AG08396 (cell line): Measurements from ENCODE around the gene UBE3C.
A peak's percentile ranks its signal among the peaks of the same experiment; 100 is the strongest.
"Not testable (repeated sequence)": the region's sequence is repeated elsewhere in the genome, so short reads cannot be mapped to it uniquely, and the experiment has no call there.

ENCODE experiments used
- DNase-seq: peaks from one replicate; pipeline ENCODE4 v3.0.0; 2012; ENCODE audit warnings: low spot score, mixed read lengths

The UBE3C gene

GRCh38 chr7:157130849-157131248 is 7.9 kb upstream of the UBE3C start:
- not testable (repeated sequence) for DNase-seq

DNA sequence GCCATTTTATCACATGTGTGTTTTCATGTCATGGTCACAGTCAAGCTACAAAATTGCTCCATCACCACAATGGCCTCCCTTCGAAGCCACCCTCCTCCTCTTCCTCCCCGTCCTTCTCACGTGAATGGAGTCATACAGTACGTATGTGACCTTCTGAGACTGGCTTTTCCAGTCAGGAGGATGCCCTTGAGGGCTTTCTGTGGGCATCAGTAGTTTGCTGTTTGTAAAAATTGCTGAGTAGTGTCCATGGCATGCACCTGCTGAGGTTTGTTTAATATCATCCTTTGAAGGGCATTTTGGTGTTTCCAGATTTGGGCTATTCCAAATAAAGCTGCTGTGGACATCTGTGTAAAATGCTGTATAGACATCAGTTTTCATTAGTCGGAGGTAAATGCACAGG is 5.9 kb upstream of the UBE3C start:
- no peak for DNase-seq

DNA sequence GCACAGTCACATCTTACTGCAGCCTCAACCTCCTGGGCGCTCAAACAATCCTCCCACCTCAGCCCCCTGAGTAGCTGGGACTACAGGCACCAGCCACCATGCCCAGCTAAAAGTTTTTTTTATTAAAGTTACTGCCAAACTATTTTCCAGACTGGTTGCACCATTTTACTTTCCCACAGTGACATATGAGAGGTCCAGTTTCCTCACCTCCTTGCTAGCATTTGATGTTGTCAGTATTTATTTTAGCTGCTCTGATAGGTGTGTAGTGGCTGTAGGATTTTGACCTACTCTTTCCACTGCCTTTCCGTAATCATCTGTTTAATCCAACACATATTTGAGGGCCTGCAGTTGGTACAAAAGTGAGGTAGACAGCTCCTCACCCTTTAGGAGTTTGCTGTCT is 5.4 kb upstream of the UBE3C start:
- DNase-seq: no peak

DNA sequence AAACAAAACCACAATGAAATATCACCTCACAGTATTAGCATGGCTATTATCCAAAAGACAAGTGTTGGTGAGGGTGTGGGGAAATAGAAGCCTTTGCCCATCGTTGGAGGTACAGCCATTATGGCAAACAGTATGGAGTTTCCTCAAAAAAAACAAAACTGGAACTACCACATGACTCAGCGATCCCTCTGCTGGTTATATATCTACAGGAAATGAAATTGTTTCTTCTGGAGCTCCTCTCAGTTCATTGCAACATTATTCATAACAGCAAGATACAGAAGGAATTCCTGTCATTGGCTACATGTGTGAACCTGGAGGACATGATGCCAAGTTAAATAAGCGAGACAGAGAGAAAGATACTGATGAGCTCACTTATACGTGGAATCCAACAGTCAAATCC is 2.4 kb upstream of the UBE3C start:
- DNase-seq: peak; percentile 73

DNA sequence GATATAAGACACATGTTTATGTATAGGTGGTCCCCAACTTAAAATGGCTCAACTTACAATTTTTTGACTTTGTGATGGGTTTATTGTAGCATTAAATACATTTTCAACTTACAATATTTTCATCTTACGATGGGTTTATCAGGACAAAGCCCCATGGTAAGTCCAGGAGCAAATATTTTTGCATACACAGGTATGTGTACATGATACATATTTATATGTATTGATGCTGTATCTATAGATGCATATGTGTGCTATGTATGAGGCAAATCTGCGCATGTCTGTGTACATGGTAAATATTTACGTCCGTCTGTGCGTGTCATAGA is 664 bp upstream of the UBE3C start:
- no peak for DNase-seq

- peak; percentile 49 for DNase-seq
These were observed 534 bp downstream of the UBE3C start for GRCh38 chr7:157139111-157139809.

DNA sequence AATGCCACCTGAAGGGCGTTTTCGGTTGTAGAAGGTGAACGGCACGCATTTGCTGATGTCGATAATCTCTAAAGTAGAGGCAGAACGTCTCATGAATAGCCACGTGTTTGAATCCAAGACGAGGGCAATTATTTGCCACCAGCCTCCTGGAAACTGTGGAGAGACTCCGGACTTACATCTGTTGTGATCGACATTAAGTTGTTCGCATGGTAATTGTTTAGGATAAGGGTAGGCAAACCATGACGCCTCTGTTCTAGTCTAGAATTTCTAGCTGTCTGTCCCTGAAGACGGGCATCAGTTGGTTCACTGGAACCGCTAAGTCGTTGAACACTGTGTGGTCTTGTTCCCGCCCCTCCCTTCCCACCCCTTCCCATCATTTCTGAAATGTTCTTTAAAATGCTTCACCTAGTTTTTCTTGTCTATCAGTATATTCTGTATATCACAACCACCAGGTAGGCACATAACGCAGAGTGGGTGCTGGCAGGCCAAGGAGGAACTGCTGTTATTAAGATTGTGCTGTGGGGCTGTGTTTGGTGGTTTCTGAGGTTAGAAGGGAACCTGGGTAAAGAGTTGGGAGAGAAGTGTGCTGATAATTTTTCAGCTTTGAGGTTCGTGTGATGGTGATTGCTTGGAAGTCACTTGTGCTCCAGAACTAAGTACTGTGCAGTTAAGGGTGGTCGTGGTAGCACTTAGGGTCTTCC is 1.2 kb downstream of the UBE3C start:
- no peak for DNase-seq

DNA sequence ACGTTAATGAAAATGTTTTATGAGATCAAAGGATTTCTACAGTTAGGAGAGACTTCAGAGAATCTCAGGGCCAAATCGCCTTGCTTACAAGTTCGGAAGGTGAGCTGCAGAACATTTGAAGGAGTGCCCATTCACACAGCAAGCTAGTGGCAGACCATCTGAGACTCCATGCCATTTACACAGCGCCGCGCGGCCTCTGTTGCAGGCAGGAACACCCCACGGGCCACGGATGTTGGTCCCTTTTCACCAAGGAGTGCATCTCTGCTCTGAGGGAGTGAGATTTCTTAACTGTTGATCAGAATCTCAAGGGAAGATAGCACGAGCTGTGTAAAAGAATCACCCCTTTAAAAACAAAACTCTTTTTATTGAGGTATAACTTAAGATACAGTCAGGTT is 1.8 kb downstream of the UBE3C start:
- DNase-seq: no peak

GRCh38 chr7:157141525-157142060 is 2.9 kb downstream of the UBE3C start:
- no peak for DNase-seq

GRCh38 chr7:157143788-157144187 is 5.1 kb downstream of the UBE3C start:
- no peak for DNase-seq

GRCh38 chr7:157149317-157149716 is 10.6 kb downstream of the UBE3C start:
- DNase-seq: no peak

DNA sequence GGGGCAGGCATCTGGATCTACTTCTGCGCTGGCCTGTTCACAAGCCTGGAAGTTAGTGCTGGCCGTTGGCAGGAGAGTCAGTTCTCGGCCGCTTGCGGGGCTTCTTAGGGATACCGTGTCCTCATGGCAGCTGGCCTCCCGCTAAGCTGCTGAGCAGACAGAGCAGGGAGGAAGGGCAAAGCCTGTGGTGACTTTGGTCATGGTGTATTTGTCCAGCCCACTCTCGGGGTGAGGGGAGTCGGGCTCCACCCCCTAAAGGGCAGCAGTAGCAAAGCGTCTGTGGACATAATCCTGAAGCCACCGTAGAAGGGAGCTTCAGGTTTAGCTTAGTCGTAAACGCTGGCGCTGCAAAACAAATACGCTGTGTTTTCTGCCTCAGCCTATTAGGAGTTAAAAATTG is 12.2 kb downstream of the UBE3C start:
- peak; percentile 31 for DNase-seq

GRCh38 chr7:157151626-157152339 is 13.1 kb downstream of the UBE3C start:
- DNase-seq: no peak

DNA sequence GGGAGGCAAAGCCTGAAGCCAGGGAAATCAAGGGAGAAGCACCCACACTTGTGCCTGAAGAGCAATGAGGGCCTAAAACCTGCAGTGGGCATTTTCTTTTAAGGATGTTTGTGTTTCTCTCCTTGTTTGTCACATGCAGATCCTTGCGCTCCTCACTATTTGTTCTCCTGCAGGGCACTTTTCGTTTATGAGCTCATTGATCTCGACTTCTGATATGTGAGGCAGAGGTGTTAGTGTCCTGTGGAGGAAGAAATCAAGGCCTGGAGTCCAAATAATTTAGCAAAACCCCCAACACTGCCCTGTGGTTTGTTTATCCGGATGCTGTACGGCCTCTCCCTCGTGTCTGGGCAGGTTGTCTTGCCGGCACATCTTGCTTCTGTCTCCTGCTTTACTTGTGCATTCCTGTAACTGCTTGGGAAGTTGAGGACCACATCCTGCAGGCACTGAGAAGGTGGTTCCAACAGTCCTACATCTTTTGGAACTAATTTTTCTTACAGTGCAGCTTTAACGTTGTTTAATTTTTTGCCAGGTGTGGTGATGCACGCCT is 13.7 kb downstream of the UBE3C start:
- no peak for DNase-seq

DNA sequence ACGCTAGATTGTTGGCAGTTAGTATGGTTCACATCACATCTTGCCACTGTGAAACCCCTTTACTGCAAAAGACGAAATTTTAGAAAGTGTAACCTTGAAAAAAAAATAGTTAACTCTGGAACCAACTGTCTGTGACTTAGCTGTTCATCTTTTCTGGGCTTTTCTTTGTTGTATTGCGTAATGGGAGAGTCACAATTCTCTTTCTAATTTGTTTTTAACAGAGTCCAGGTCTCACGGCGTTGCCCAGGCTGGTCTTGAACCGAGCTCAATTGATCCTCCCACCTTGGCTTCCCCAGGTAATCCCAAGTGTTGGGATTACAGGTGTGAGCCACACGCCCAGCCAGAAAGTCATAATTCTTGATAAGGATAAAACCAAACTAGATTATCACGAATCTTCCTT is 14.5 kb downstream of the UBE3C start:
- DNase-seq: no peak

DNA sequence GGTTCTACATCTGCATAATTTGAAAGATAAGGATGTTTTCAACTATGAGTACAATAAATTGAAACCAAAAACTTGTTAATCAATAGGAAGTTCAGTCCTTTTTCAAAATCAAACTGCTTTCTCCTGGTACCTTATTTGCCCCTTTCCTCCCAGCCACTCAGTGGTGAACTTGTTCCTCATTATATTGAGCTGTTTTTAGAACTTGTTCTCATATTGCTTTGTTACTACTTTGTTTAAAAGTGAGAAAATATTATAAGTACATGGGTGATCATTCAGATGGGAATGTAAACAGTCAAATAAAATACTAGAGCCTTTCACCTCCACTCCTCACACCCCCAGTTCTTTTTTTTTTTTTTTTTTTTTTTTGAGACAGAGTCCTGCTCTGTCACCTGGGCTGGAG is 17.2 kb downstream of the UBE3C start:
- no peak for DNase-seq

- DNase-seq: no peak
These were observed 19.7 kb downstream of the UBE3C start for GRCh38 chr7:157158400-157158799.

DNA sequence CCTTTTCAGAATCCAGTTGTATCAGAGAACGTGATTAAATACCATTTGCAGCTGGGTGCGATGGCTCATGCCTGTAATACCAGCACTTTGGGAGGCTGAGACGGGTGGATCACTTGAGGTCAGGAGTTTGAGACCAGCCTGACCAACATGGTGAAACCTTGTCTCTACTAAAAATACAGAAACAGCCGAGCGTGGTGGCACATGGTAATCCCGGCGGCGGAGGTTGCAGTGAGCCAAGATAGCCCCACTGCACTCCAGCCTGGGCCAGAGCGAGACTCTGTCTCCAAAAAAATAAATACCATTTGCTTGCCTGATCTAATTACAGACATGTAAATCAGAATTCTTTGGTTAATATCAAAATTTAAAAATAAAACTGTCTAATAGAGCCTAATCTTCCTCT is 20.8 kb downstream of the UBE3C start:
- DNase-seq: not testable (repeated sequence)

- no peak for DNase-seq
These were observed 21.7 kb downstream of the UBE3C start for GRCh38 chr7:157160433-157160832.

GRCh38 chr7:157165987-157166386 is 27.3 kb downstream of the UBE3C start:
- no peak for DNase-seq

GRCh38 chr7:157168571-157168970 is 29.8 kb downstream of the UBE3C start:
- DNase-seq: no peak

DNA sequence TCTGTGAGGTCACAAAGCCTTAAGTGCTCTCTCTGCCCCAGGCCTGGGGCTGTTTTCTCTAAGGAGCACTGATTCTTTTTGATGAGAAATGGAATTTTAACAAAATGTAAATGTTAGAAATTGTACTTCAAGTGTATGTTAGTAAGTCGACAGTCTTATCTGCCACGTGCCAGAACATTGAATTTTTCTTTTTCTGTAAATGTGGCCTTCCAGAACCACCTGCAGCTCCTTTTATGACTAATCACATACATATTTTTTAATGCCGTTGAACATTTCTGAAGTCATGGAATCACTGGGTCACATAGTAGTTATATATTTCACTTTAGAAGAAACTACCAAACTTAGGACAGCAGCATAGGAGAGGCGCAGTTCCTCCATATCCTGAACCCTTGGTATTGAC is 38.0 kb downstream of the UBE3C start:
- no peak for DNase-seq
